Measurements from ENCODE around the gene SP8.
"Not testable (repeated sequence)": the region's sequence is repeated elsewhere in the genome, so short reads cannot be mapped to it uniquely, and the experiment has no call there.

The SP8 gene

DNA sequence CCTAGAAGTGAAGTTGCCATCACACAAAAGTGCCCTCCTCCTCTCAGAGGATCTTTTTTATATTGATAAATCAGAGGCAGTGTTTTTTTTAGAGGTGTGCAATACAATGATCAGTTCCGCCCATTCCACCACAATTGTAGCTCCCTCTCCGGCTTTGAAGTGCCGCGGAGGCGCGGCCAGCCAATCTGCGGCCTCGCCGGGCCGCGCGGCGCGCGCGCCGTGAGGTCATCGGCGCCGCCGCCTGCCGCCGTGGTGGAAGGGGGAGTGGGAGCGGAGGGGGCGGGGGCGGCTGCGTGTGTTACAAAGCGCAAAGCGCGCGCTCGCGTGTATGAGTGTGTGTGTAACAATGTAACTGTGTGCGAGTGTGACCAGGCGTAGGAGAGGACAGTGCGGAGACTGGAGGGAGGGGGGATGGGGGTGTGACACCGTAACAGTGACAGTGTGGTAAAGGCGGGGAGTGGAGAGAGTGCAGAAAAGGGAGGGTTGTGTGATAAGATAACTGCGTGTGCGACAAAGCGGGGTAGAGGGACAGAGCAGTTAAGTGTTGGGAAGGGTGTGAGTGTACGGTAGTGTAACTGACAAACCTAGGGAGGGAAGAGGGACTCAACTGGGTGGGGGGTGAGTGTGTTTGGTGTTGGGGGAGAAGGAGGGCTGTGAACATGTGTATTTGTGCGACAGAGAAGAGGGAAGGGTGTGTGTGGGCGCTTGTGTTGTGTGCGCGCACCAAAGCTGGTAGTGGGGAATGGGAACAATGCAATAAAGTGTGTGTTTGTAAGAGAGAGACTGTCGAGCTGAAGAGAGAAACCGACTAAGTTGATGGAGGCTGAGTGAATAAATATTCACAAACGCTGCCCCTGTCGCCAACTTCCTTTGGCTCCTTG lies at the start of gene SP8:
TSS of gene SP8 (minus strand) at position 108 of the 881 bp plus-strand sequence. CDS start at position 20, 88 bp downstream.
- H3K36me3 Mint-ChIP-seq (ENCODE audit: low read depth) = no peaks in the 10 kb centered on the region
- H3K9me3 Mint-ChIP-seq = peaks cover 5% of the 10 kb centered on the region
- peaks cover 34% of the 10 kb centered on the region for H3K4me1 Mint-ChIP-seq
- H3K27me3 Mint-ChIP-seq (ENCODE audit: low read depth) = peaks cover 93% of the 10 kb centered on the region
- peak within 1 kb of the TSS; percentile 75 to 83 (median 80) for H3K4me3 Mint-ChIP-seq
- H3K27ac Mint-ChIP-seq = no peak within 1 kb of the TSS
- TF ChIP-seq, protein P1, sequence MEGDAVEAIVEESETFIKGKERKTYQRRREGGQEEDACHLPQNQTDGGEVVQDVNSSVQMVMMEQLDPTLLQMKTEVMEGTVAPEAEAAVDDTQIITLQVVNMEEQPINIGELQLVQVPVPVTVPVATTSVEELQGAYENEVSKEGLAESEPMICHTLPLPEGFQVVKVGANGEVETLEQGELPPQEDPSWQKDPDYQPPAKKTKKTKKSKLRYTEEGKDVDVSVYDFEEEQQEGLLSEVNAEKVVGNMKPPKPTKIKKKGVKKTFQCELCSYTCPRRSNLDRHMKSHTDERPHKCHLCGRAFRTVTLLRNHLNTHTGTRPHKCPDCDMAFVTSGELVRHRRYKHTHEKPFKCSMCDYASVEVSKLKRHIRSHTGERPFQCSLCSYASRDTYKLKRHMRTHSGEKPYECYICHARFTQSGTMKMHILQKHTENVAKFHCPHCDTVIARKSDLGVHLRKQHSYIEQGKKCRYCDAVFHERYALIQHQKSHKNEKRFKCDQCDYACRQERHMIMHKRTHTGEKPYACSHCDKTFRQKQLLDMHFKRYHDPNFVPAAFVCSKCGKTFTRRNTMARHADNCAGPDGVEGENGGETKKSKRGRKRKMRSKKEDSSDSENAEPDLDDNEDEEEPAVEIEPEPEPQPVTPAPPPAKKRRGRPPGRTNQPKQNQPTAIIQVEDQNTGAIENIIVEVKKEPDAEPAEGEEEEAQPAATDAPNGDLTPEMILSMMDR (IDR thresholded peaks at IDR 0.05; ENCODE audit: unreplicated experiment in 3 of 3) = no peak

DNA sequence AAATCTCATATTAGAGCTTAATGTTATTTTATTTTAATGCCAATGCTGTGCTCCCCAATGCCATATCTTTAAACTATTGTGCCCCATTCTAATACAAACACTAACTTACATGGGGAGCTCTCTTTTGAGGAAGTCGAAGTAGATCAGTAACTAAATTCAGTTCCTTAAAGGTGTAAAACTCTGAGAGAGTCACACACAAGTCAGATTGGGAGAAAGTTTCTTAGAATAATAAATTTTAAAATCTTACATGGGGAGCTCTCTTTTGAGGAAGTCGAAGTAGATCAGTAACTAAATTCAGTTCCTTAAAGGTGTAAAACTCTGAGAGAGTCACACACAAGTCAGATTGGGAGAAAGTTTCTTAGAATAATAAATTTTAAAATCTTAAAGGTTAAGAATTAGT lies 49.7 kb upstream of the SP8 start:
- not testable (repeated sequence) for H3K36me3 Mint-ChIP-seq (ENCODE audit: low read depth); H3K27ac Mint-ChIP-seq; H3K27me3 Mint-ChIP-seq (ENCODE audit: low read depth); H3K4me1 Mint-ChIP-seq; H3K4me3 Mint-ChIP-seq; H3K9me3 Mint-ChIP-seq

DNA sequence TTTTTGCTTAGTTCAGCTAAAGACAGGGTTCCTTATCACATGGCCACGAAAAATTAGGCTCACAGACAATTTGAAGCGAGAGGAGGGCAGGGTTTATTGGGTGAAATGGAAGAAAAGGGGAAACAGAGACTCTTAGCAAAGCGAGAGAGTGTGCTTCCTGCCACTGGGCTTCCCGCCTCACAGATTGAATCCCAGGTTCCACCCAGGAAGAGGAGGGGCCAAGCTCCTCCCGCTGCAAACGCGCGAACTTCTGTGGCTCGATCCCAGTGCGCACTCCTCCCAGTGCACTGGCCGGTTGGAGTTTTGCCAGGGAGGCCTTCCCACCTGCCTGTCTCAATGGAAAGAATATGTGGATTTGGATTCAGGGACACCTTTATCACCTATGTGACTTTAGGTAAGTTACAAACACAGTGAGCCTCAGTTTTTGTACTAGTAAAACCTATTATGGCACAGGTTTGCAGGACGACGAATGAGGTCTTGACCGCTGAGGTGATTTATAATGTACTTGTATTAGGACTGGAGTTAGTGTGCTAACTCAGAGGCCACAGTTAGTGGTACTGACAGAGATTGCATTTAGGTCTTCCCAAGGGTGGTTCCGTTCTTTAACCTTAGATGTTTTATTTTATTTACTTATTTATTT lies 48.5 kb upstream of the SP8 start:
- Mint-ChIP-seq H3K27ac (no peak overlapping the region), H3K36me3 (ENCODE audit: low read depth) (no peaks in the 10 kb centered on the region), H3K9me3 (no peaks in the 10 kb centered on the region), H3K27me3 (ENCODE audit: low read depth) (peaks cover 8% of the 10 kb centered on the region), H3K4me1 (no peaks in the 10 kb centered on the region), H3K4me3 (no peak overlapping the region)
- TF ChIP-seq, protein P1 (IDR thresholded peaks at IDR 0.05; ENCODE audit: unreplicated experiment in 3 of 3) = no peak

DNA sequence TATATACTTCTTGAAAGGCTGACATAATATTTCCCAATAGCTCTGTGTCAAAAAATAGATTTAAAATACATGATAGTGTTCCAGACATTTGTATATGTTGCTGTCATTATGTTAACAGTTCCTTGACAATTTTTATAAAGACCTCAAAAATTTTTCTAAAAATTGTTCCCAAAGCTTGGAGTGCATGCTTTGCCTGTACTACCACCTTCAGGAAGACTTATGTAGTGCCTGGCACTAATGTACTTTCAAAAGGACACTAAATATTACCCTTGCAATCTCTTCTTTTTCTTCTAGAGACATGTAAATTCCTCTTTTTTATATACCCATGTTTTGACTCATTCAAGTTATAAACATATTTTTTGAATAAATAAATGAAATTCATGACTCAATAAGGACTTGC lies 48.0 kb upstream of the SP8 start:
- Mint-ChIP-seq H3K4me1 (no peaks in the 10 kb centered on the region), H3K36me3 (ENCODE audit: low read depth) (no peaks in the 10 kb centered on the region), H3K27ac (no peak overlapping the region), H3K27me3 (ENCODE audit: low read depth) (peaks cover 11% of the 10 kb centered on the region), H3K4me3 (no peak overlapping the region), H3K9me3 (no peaks in the 10 kb centered on the region)
- TF ChIP-seq, protein P1 (IDR thresholded peaks at IDR 0.05; ENCODE audit: unreplicated experiment in 3 of 3) = peak; percentile 28 to 32 (median 30)

DNA sequence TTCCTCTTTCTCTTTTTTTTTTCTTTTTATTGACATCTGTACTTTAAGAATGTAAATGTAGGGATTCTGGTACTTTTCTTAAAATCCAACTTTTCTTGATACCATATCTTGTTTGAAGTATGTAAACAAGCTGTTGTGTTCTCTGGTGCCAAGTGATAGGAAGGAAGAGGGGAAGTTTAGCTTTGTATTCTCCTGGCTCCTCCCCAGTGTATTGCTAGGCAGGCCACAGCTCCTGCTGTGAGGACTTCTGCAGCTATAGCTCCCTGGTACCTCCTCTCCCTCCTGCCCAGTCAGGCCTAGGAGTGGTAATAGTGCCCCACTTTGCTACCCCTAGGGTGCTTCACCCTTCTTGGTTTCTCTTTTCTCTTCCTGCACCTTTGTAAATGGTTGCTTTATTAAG lies 45.3 kb upstream of the SP8 start:
- no peak overlapping the region for H3K4me3 Mint-ChIP-seq
- TF ChIP-seq, protein P1 (IDR thresholded peaks at IDR 0.05; ENCODE audit: unreplicated experiment in 3 of 3) = no peak
- H3K27me3 Mint-ChIP-seq (ENCODE audit: low read depth) = peaks cover 15% of the 10 kb centered on the region
- H3K36me3 Mint-ChIP-seq (ENCODE audit: low read depth) = no peaks in the 10 kb centered on the region
- no peaks in the 10 kb centered on the region for H3K9me3 Mint-ChIP-seq
- H3K27ac Mint-ChIP-seq = no peak overlapping the region
- H3K4me1 Mint-ChIP-seq = no peaks in the 10 kb centered on the region

DNA sequence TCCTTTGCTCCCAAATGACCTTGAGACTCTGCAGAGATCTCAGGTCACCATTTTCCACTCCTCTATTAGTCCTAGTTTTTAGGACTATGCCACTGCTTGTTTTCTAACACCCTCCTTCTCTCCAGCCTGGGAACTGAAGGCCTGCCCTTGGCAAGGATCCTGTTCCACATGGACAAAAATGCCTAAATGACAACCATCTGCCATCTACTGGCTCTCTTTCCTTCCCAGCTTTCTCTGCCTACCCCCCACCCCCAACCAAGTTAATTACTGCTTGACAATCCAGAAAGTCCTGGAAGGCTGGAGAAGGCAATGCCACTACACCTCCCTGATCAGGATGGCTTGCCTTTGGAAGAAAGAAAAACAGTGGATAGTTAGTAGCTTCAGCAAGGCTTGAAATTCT lies 44.8 kb upstream of the SP8 start:
- no peaks in the 10 kb centered on the region for H3K4me1 Mint-ChIP-seq
- H3K27me3 Mint-ChIP-seq (ENCODE audit: low read depth) = peaks cover 15% of the 10 kb centered on the region
- H3K27ac Mint-ChIP-seq = no peak overlapping the region
- no peak overlapping the region for H3K4me3 Mint-ChIP-seq
- TF ChIP-seq, protein P1 (IDR thresholded peaks at IDR 0.05; ENCODE audit: unreplicated experiment in 3 of 3) = no peak
- no peaks in the 10 kb centered on the region for H3K9me3 Mint-ChIP-seq
- no peaks in the 10 kb centered on the region for H3K36me3 Mint-ChIP-seq (ENCODE audit: low read depth)

Measured in nephron (organoid).